HL-60 (cell line): ENCODE results near the gene ASB10.

ENCODE experiments used
- DNase-seq, 2 experiments: peaks; one replicate each; pipeline ENCODE4 v3.0.0-alpha.2; 2010 to 2020; ENCODE audit warnings: low read depth in 1 of 2, low spot score in 1 of 2
- H3K27ac ChIP-seq: fragments of 250-450 bp; sonication (Bioruptor Pico); replicated peaks from 2 replicates; pipeline ENCODE4 v1.5.1; 2020; ENCODE audit warnings: mild to moderate bottlenecking, moderate library complexity
- H3K27me3 ChIP-seq: fragments of 250-450 bp; sonication (Bioruptor Pico); 2 replicates; pipeline ENCODE4 v1.5.1; 2021; ENCODE audit warnings: mild to moderate bottlenecking, moderate library complexity; ENCODE audit not compliant: insufficient read depth, poor library complexity, severe bottlenecking
- H3K4me3 ChIP-seq: replicated peaks from 2 replicates; pipeline ENCODE4 v1.5.1; 2011; ENCODE audit warnings: mild to moderate bottlenecking, control low read depth, low read length; ENCODE audit not compliant: insufficient read depth
- GABPA ChIP-seq: IDR thresholded peaks from 2 replicates; pipeline ENCODE4 v1.6.1; 2012; ENCODE audit warnings: low read depth
- POLR2AphosphoS5 ChIP-seq: IDR thresholded peaks from 2 replicates; pipeline ENCODE4 v1.6.1; 2012; ENCODE audit warnings: low read depth
- SPI1 ChIP-seq: IDR thresholded peaks from 2 replicates; pipeline ENCODE4 v1.6.1; 2012; ENCODE audit warnings: low read depth, mild to moderate bottlenecking, borderline replicate concordance
- TF ChIP-seq, protein P1 (sequence below): IDR thresholded peaks from 2 replicates; pipeline ENCODE4 v1.6.1; 2012; ENCODE audit warnings: low read depth; ENCODE audit not compliant: insufficient replicate concordance
- TF ChIP-seq, protein P2 (sequence below): IDR thresholded peaks from one replicate; pipeline ENCODE4 v1.5.1; 2011; ENCODE audit warnings: low read length, control low read depth, inconsistent platforms; ENCODE audit not compliant: insufficient read depth

The ASB10 gene

DNA sequence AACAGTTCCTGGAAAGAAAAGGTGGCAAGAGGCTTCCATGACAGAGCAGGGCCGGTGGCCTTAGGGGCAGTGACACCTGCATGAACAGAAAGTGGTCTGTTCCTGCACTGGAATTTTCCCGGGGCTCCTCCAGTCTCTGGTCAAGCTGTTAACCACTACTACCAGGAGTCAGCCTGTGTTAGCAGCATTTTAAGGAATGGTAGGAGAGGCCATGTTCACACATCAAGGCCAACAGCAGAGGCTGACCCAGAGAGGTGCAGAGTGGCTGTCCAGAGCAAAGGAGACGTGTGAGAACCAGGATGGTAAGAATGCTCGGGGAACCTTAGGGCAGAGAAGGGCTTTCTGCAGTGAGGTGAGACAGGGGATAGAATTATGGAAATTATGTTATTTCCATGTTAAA lies 14.7 kb upstream of the ASB10 start:
- TF ChIP-seq SPI1, result no peak
- TF ChIP-seq, protein P1, sequence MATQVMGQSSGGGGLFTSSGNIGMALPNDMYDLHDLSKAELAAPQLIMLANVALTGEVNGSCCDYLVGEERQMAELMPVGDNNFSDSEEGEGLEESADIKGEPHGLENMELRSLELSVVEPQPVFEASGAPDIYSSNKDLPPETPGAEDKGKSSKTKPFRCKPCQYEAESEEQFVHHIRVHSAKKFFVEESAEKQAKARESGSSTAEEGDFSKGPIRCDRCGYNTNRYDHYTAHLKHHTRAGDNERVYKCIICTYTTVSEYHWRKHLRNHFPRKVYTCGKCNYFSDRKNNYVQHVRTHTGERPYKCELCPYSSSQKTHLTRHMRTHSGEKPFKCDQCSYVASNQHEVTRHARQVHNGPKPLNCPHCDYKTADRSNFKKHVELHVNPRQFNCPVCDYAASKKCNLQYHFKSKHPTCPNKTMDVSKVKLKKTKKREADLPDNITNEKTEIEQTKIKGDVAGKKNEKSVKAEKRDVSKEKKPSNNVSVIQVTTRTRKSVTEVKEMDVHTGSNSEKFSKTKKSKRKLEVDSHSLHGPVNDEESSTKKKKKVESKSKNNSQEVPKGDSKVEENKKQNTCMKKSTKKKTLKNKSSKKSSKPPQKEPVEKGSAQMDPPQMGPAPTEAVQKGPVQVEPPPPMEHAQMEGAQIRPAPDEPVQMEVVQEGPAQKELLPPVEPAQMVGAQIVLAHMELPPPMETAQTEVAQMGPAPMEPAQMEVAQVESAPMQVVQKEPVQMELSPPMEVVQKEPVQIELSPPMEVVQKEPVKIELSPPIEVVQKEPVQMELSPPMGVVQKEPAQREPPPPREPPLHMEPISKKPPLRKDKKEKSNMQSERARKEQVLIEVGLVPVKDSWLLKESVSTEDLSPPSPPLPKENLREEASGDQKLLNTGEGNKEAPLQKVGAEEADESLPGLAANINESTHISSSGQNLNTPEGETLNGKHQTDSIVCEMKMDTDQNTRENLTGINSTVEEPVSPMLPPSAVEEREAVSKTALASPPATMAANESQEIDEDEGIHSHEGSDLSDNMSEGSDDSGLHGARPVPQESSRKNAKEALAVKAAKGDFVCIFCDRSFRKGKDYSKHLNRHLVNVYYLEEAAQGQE, result no peak
- TF ChIP-seq POLR2AphosphoS5, result no peak
- TF ChIP-seq GABPA, result no peak
- TF ChIP-seq, protein P2, sequence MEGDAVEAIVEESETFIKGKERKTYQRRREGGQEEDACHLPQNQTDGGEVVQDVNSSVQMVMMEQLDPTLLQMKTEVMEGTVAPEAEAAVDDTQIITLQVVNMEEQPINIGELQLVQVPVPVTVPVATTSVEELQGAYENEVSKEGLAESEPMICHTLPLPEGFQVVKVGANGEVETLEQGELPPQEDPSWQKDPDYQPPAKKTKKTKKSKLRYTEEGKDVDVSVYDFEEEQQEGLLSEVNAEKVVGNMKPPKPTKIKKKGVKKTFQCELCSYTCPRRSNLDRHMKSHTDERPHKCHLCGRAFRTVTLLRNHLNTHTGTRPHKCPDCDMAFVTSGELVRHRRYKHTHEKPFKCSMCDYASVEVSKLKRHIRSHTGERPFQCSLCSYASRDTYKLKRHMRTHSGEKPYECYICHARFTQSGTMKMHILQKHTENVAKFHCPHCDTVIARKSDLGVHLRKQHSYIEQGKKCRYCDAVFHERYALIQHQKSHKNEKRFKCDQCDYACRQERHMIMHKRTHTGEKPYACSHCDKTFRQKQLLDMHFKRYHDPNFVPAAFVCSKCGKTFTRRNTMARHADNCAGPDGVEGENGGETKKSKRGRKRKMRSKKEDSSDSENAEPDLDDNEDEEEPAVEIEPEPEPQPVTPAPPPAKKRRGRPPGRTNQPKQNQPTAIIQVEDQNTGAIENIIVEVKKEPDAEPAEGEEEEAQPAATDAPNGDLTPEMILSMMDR, result no peak

DNA sequence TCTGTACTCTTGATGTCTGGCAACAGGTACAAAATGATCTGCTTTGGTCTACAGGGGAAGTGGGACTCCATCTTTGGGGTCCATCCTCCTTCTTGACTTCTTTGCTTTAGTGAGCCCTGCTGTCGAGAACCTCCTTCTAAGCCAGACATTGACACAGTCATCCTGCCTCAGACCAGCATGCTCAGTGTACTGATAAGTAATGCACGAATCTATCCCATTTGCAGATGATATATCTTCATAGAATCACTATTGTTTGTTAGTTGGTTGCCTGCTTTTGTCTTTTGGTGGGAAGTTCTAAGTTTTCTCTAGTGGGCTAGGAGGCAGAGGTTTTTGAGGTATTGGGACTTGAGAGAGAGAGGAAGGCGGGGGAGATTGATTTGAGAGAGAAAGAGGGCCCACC lies 14.3 kb upstream of the ASB10 start:
- H3K27me3 ChIP-seq, result peaks cover 7% of the 10 kb centered on the region
- TF ChIP-seq GABPA (no peak), POLR2AphosphoS5 (no peak), SPI1 (no peak)
- TF ChIP-seq, protein P1, result no peak
- TF ChIP-seq, protein P2, result no peak
- DNase-seq, result no peak
- no peak overlapping the region for H3K27ac ChIP-seq
- H3K4me3 ChIP-seq, result no peak overlapping the region

More for the DNA sequence above, 14.7 kb upstream of the ASB10 start:
- H3K27ac ChIP-seq, result no peak overlapping the region
- H3K4me3 ChIP-seq, result no peak overlapping the region
- H3K27me3 ChIP-seq, result peaks cover 7% of the 10 kb centered on the region
- DNase-seq, result no peak

DNA sequence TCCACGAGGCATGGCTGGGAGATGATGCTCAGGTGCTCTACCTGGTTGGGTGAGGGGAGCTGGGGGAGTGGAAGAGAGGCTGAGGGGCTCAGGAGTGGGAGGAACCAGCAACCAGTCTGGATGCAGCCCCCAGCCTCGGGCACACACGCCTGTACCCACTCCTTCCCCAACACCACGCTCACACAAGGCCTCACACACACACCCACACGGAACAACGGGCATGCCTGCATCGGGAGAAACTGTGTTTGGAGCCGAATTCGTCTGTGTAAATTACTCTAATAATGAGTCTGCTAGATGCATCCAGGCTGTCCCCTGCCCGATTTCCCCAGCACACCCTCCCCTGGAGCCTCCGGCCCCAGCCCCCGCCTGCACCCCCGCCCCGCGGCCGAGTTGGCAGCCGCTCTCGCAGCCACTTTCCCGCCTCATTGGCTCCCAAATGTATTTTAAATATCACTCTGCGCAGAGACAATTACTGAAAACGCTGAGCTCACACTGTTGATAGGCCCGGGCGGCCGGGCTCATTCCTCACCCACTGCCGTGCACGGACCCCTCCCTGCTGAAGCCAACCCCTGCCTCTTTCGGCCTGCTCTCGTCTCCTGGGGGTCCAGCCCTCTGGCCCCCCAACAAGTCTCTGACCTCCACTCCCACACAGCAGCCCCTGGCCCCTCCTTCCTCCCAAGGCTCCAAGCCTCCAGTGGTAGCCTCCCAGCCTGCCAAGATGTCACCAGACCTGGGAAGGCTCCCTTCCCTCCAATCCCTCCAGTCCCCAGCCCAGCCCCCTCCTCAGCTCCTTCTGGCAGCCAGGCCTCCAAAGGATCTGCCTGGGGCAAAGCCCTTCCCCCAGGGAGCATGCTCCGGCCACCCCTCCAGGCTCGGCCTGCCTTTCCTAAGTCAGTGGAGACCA lies 12.1 kb upstream of the ASB10 start:
- H3K4me3 ChIP-seq, result no peak overlapping the region
- H3K27me3 ChIP-seq, result peaks cover 16% of the 10 kb centered on the region
- TF ChIP-seq SPI1, result no peak
- no peak for DNase-seq
- no peak overlapping the region for H3K27ac ChIP-seq

DNA sequence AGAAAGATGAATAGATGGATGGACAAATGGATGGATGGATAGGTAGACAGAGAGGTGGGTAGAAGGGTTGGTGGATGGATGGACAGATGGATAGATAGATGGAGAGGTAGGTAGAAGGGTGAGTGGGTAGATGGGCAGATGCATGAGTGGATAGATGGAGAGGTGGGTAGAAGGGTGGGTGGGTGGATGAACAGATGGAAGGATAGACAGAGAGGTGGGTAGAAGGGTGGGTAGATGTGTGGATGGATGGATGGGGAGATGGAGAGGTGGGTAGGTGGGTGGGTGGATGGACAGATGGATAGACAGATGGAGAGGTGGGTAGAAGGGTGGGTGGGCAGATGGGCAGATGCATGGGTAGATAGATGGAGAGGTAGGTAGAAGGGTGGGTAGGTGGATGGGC lies 10.9 kb upstream of the ASB10 start:
- TF ChIP-seq, protein P2, result no peak
- TF ChIP-seq, protein P1, result no peak
- TF ChIP-seq POLR2AphosphoS5, result no peak
- no peak for TF ChIP-seq GABPA
- no peak for TF ChIP-seq SPI1
- H3K27me3 ChIP-seq, result peaks cover 13% of the 10 kb centered on the region
- H3K4me3 ChIP-seq, result no peak overlapping the region
- H3K27ac ChIP-seq, result no peak overlapping the region
- DNase-seq, result no peak
